Epithelial cell of esophagus (primary cell): ENCODE data around the gene ZBTB16.

Experiments used
- DNase-seq: peaks from one replicate; pipeline ENCODE4 v3.0.0; 2010; ENCODE audit warnings: low read depth
- H3K4me3 ChIP-seq: 2 replicates; pipeline ENCODE4 v1.5.1; 2011; ENCODE audit warnings: mild to moderate bottlenecking, low read length, control low read depth
- CTCF ChIP-seq: IDR thresholded peaks from 2 replicates; pipeline ENCODE4 v1.5.1; 2011; ENCODE audit warnings: low read depth, mild to moderate bottlenecking, low read length, control low read depth, inconsistent platforms; ENCODE audit not compliant: insufficient read depth; ENCODE audit errors: missing control alignments

The ZBTB16 gene

DNA sequence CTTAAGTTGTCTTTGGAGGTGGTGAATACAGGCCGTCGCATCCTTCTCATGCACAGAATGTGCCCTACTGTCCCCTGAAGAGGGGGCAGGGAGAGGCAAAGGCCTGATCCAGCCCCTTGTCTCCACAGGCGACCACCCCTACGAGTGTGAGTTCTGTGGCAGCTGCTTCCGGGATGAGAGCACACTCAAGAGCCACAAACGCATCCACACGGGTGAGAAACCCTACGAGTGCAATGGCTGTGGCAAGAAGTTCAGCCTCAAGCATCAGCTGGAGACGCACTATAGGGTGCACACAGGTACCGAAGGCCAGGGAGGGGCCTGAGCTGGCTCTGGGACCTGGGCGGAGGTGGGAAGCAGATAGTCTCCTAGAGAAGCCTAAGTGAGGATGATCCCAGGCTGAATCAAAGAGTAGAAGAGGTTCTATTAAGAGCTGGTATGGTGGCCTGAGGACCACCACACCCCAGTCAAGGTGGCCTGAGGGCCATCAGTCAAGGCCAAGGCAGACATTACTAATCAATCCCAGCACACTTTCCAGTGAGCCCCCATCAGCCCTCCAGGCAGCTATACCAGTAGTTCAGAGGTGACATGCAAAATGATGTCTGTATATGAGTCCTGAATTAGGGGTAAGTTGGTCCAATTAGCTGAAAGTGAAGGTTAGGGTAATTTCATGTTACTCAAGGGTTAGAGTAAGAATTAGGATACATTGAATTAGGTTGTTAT is 187.7 kb downstream of the ZBTB16 start:
- TF ChIP-seq CTCF, result no peak
- DNase-seq, result no peak
- no peak overlapping the region for H3K4me3 ChIP-seq

- no peak overlapping the region for H3K4me3 ChIP-seq
- TF ChIP-seq CTCF, result no peak
- no peak for DNase-seq
Observed at GRCh38 chr11:114250180-114250579, 190.7 kb downstream of the ZBTB16 start.

GRCh38 chr11:114250993-114251814 is 191.7 kb downstream of the ZBTB16 start:
- no peak overlapping the region for H3K4me3 ChIP-seq
- no peak for TF ChIP-seq CTCF

GRCh38 chr11:114251815-114252337 is 192.4 kb downstream of the ZBTB16 start:
- TF ChIP-seq CTCF, result no peak
- no peak overlapping the region for H3K4me3 ChIP-seq
- no peak for DNase-seq

More at GRCh38 chr11:114250993-114251814, 191.7 kb downstream of the ZBTB16 start:
- DNase-seq, result no peak

DNA sequence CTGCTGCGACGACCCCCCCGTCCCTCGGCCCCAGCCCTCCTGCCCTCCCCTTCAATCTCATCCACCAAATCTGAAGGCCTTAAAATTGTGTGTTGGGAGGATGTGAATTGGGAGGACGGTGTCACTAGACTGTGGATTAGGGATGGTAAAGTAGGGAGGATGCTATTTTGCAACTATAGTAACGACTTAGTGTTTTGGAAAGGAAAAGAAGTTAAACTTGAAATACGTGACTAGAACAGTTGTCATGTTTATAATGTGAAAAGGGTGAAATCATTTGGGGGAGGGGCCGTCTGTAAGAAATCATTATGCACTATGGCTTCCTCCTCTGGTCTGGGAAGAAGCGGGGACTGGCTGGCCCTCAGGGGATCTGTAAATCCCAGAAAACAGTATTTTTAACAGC is 193.3 kb downstream of the ZBTB16 start:
- peak; percentile 20 for DNase-seq
- no peak for TF ChIP-seq CTCF
- H3K4me3 ChIP-seq, result no peak overlapping the region

GRCh38 chr11:114253771-114254170 is 194.3 kb downstream of the ZBTB16 start:
- no peak overlapping the region for H3K4me3 ChIP-seq
- DNase-seq, result no peak
- no peak for TF ChIP-seq CTCF
